GM23248 (cell line): ENCODE results near the gene CXADR. TPM values are rescaled to one million over a fixed set of nuclear protein-coding genes. Genes with fewer than 3 reads are reported as not detected.
"Not testable (repeated sequence)": the region's sequence is repeated elsewhere in the genome, so short reads cannot be mapped to it uniquely, and the experiment has no call there.

Experiments
- DNase-seq: peaks from one replicate; pipeline ENCODE4 v3.0.0-alpha.2; 2015
- H2AFZ ChIP-seq: fragments of 200-600 bp; sonication (generic); 2 replicates; pipeline ENCODE4 v1.6.1; 2016; ENCODE audit warnings: antibody characterized with exemption
- H3F3A ChIP-seq: fragments of 200-600 bp; sonication (generic); 2 replicates; pipeline ENCODE4 v1.6.1; 2016; ENCODE audit warnings: mild to moderate bottlenecking, antibody characterized with exemption, mixed run types; ENCODE audit not compliant: insufficient read depth
- H3K27ac ChIP-seq: fragments of 200-600 bp; sonication (generic); 2 replicates; pipeline ENCODE4 v1.5.1; 2016; ENCODE audit warnings: mild to moderate bottlenecking
- H3K27me3 ChIP-seq: fragments of 200-600 bp; sonication (generic); replicated peaks from 2 replicates; pipeline ENCODE4 v1.6.1; 2016; ENCODE audit warnings: mild to moderate bottlenecking; ENCODE audit not compliant: insufficient read depth
- H3K36me3 ChIP-seq: fragments of 200-600 bp; sonication (generic); 2 replicates; pipeline ENCODE4 v1.6.1; 2016; ENCODE audit warnings: low read depth, mild to moderate bottlenecking
- H3K4me1 ChIP-seq: fragments of 200-600 bp; sonication (generic); 2 replicates; pipeline ENCODE4 v1.6.1; 2016; ENCODE audit warnings: mild to moderate bottlenecking; ENCODE audit not compliant: insufficient read depth
- H3K4me2 ChIP-seq: fragments of 200-600 bp; sonication (generic); one replicate; pipeline ENCODE4 v1.6.1; 2016; ENCODE audit warnings: mild to moderate bottlenecking; ENCODE audit not compliant: unreplicated experiment
- H3K4me3 ChIP-seq: fragments of 200-600 bp; sonication (generic); 2 replicates; pipeline ENCODE4 v1.5.1; 2016; ENCODE audit warnings: mild to moderate bottlenecking
- H3K79me2 ChIP-seq: fragments of 200-600 bp; sonication (generic); 2 replicates; pipeline ENCODE4 v1.6.1; 2016; ENCODE audit warnings: mild to moderate bottlenecking; ENCODE audit not compliant: insufficient read depth
- H3K9ac ChIP-seq: fragments of 200-600 bp; sonication (generic); 2 replicates; pipeline ENCODE4 v1.6.1; 2016; ENCODE audit warnings: mild to moderate bottlenecking
- H3K9me2 ChIP-seq: fragments of 200-600 bp; sonication (generic); 2 replicates; pipeline ENCODE4 v1.6.1; 2016; ENCODE audit warnings: mixed run types, mild to moderate bottlenecking, moderate library complexity; ENCODE audit not compliant: insufficient read depth
- H3K9me3 ChIP-seq: fragments of 200-600 bp; sonication (generic); one replicate; pipeline ENCODE4 v1.6.1; 2017; ENCODE audit warnings: low read depth
- H4K20me1 ChIP-seq: fragments of 200-600 bp; sonication (generic); 2 replicates; pipeline ENCODE4 v1.6.0; 2016; ENCODE audit not compliant: insufficient read depth
- EZH2 ChIP-seq: fragments of 200-600 bp; sonication (generic); IDR thresholded peaks from 2 replicates; pipeline ENCODE4 v1.6.1; 2018; ENCODE audit warnings: antibody characterized with exemption, mild to moderate bottlenecking; ENCODE audit not compliant: insufficient read depth, poor library complexity, severe bottlenecking
- EZH2phosphoT487 ChIP-seq: fragments of 200-600 bp; sonication (generic); IDR thresholded peaks from 2 replicates; pipeline ENCODE4 v1.6.1; 2018; ENCODE audit warnings: antibody characterized with exemption, moderate library complexity, mild to moderate bottlenecking, low read depth; ENCODE audit not compliant: insufficient read depth
- WGBS, 2 experiments: methylation state at CpG; one replicate each; pipeline ENCODE4 v1.1.6; 2015 to 2017; ENCODE audit warnings: low lambda C conversion rate in 2 of 2, low coverage in 1 of 2; ENCODE audit errors: missing lambda C conversion rate in 2 of 2; 5-methylcytosine and 5-hydroxymethylcytosine counted together
- in situ Hi-C: fragments of 300-500 bp; cut with MboI; formaldehyde crosslinking; loops from 2 replicates; pipeline ENCODE4 v1.15.0; 2020
- polyA plus RNA-seq: library from polyadenylated mRNA; unstranded; fragments of >200 nt; fragmentation: Nextera tagmentation; extraction: Ambion mirVana; gene quantifications from 2 replicates; pipeline ENCODE4 v1.2.1, GENCODE V29; 2016
- total RNA-seq: library from RNA; depleted of rRNA; stranded (reverse); fragments of >200 nt; shearing (Covaris generic); gene quantifications from 2 replicates; pipeline ENCODE4 v1.2.3, GENCODE V29; 2014

Gene CXADR
- total and polyA plus RNA-seq, 2 experiments from 2014 or later = 0.23 TPM; not detected in 1

GRCh38 chr21:17476006-17476405, 36.8 kb upstream of the CXADR start:
- Histone ChIP-seq H3K9ac (no peak overlapping the region), H3K27ac (no peak overlapping the region), H3K4me1 (no peaks in the 10 kb centered on the region), H3K4me3 (no peak overlapping the region), H3K9me2 (no peaks in the 10 kb centered on the region), H3K4me2 (no peak overlapping the region), H3K27me3 (no peaks in the 10 kb centered on the region), H2AFZ (no peak overlapping the region), H3K79me2 (no peaks in the 10 kb centered on the region), H3K9me3 (no peaks in the 10 kb centered on the region), H4K20me1 (no peaks in the 10 kb centered on the region), H3F3A (no peaks in the 10 kb centered on the region), H3K36me3 (no peaks in the 10 kb centered on the region)
- in situ Hi-C loops = no loop called here
- DNase-seq = no peak
- no peak for TF ChIP-seq EZH2phosphoT487
- no peak for TF ChIP-seq EZH2
- WGBS, 2 experiments = 81 to 96% methylated on average over 4 of the region's 4 CpGs

- DNase-seq, H3K4me3 ChIP-seq, H3K9ac ChIP-seq, H3K4me2 ChIP-seq, H4K20me1 ChIP-seq, H3K36me3 ChIP-seq, H3K4me1 ChIP-seq, H2AFZ ChIP-seq, H3K9me2 ChIP-seq, H3K79me2 ChIP-seq, H3K9me3 ChIP-seq, in situ Hi-C loops, H3K27me3 ChIP-seq, H3K27ac ChIP-seq, H3F3A ChIP-seq: not testable (repeated sequence)
- 93 to 96% methylated on average over 6 of the region's 6 CpGs for WGBS, 2 experiments
Observed at GRCh38 chr21:17478156-17478555, 34.7 kb upstream of the CXADR start.

GRCh38 chr21:17479606-17480005, 33.2 kb upstream of the CXADR start:
- no peak for DNase-seq
- H3K9ac ChIP-seq = no peak overlapping the region
- no peaks in the 10 kb centered on the region for H3K4me1 ChIP-seq
- in situ Hi-C loops = no loop called here
- H2AFZ ChIP-seq = no peak overlapping the region
- no peaks in the 10 kb centered on the region for H3F3A ChIP-seq
- no peak overlapping the region for H3K4me2 ChIP-seq
- no peak overlapping the region for H3K4me3 ChIP-seq
- no peaks in the 10 kb centered on the region; the same call in 1 of the 2 replicates for H3K27me3 ChIP-seq
- no peaks in the 10 kb centered on the region for H3K36me3 ChIP-seq
- no peaks in the 10 kb centered on the region for H4K20me1 ChIP-seq
- no peaks in the 10 kb centered on the region for H3K79me2 ChIP-seq
- TF ChIP-seq EZH2 (no peak), EZH2phosphoT487 (no peak)
- WGBS, 2 experiments = 62 to 77% methylated on average over 2 of the region's 2 CpGs
- H3K9me2 ChIP-seq = no peaks in the 10 kb centered on the region
- no peak overlapping the region for H3K27ac ChIP-seq
- no peaks in the 10 kb centered on the region for H3K9me3 ChIP-seq

GRCh38 chr21:17482928-17483327, 29.9 kb upstream of the CXADR start:
- in situ Hi-C loops = no loop called here

GRCh38 chr21:17488620-17489019, 24.2 kb upstream of the CXADR start:
- no peaks in the 10 kb centered on the region for H3K79me2 ChIP-seq
- no peak overlapping the region for H3K4me3 ChIP-seq
- H3K36me3 ChIP-seq = no peaks in the 10 kb centered on the region
- H3K9me2 ChIP-seq = no peaks in the 10 kb centered on the region
- no peak overlapping the region for H2AFZ ChIP-seq
- no peak overlapping the region for H3K4me2 ChIP-seq
- H3K27me3 ChIP-seq = no peaks in the 10 kb centered on the region; the same call in 1 of the 2 replicates
- H3K9ac ChIP-seq = no peak overlapping the region
- H3K4me1 ChIP-seq = peaks cover 23% of the 10 kb centered on the region
- H4K20me1 ChIP-seq = no peaks in the 10 kb centered on the region
- in situ Hi-C loops = no loop called here
- H3K9me3 ChIP-seq = no peaks in the 10 kb centered on the region
- H3F3A ChIP-seq = peaks cover 25% of the 10 kb centered on the region
- DNase-seq = no peak
- no peak overlapping the region for H3K27ac ChIP-seq
- TF ChIP-seq EZH2phosphoT487 (no peak), EZH2 (no peak)

More at GRCh38 chr21:17482928-17483327, 29.9 kb upstream of the CXADR start:
- DNase-seq = no peak
- H3K4me3 ChIP-seq = no peak overlapping the region
- no peaks in the 10 kb centered on the region for H3F3A ChIP-seq
- WGBS, 2 experiments = 44 to 52% methylated on average over 1 of the region's 1 CpG
- no peak overlapping the region for H3K4me2 ChIP-seq
- no peaks in the 10 kb centered on the region for H3K9me3 ChIP-seq
- no peaks in the 10 kb centered on the region for H3K79me2 ChIP-seq
- H3K27me3 ChIP-seq = no peaks in the 10 kb centered on the region; the same call in 1 of the 2 replicates
- no peak overlapping the region for H3K27ac ChIP-seq
- H3K9ac ChIP-seq = no peak overlapping the region
- no peaks in the 10 kb centered on the region for H4K20me1 ChIP-seq
- no peaks in the 10 kb centered on the region for H3K4me1 ChIP-seq
- no peaks in the 10 kb centered on the region for H3K9me2 ChIP-seq
- H2AFZ ChIP-seq = no peak overlapping the region
- TF ChIP-seq EZH2phosphoT487 = no peak
- TF ChIP-seq EZH2 = no peak
- no peaks in the 10 kb centered on the region for H3K36me3 ChIP-seq

- H3K27ac ChIP-seq, H3K79me2 ChIP-seq, H3K9me3 ChIP-seq, H3K4me2 ChIP-seq, H3K4me3 ChIP-seq, H3K9me2 ChIP-seq, H4K20me1 ChIP-seq, in situ Hi-C loops, H2AFZ ChIP-seq, H3K27me3 ChIP-seq, H3K9ac ChIP-seq, H3K36me3 ChIP-seq: not testable (repeated sequence)
- H3K4me1 ChIP-seq = peaks cover 23% of the 10 kb centered on the region
- peaks cover 25% of the 10 kb centered on the region for H3F3A ChIP-seq
- WGBS, 2 experiments = 29 to 34% methylated on average over 3 of the region's 3 CpGs
- DNase-seq = peak; percentile 69
Observed at GRCh38 chr21:17489565-17489964, 23.3 kb upstream of the CXADR start.
